ENCODE data around the gene KLHL29.

KLHL29 gene

DNA sequence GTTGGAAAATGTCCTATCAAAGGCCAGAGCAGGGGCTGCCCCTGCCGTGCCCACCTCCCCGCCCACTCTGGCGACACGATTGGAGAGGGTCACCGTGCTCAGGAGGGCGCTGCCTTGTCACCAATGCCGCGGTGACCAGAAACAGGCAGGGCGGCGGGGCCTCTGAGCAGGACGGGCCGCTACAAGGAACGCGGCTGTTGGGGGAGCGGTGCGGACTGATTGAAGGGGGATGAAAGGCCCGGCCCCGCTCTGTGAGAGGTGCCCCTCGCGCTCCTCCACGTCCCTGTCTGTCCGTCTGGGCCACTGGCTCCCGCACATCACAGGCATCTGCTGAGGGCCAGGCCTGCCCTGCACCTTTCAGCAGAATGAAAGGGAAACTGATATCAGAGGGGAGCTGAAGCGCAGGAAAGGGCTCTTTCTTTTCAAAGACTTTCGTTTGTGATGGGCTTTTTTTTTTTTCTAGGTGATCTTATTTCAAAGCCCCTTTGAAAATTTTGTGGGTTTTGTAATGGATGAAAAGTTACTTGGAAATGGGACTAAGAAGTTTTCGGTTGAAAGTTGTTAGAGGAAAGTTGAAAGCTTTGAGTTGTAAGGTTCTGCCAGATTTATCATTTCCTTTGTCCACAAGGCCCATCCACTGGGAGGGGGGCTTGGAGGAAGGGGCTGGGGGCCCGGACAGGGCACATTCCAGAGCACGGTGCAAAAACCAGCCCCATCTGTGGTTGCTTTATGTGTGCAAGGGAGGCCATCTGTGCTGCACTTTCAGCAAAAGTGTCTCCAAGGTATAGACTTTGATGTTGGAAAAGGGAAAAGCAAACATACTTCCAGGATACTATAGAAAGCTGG, 244.2 kb downstream of the KLHL29 start:
- H3K4me1 ChIP-seq, result no peaks in the 10 kb centered on the region
- H3K4me3 ChIP-seq, result no peak overlapping the region
- TF ChIP-seq Cebpa-rat (IDR thresholded peaks at IDR 0.05), result no peak
- H3K9ac ChIP-seq, result no peak overlapping the region
- peaks cover 0 to 5% (median 0%) of the 10 kb centered on the region in 11 experiments; a peak in 2 of 22 replicates for H3K27me3 ChIP-seq
- no peak overlapping the region for H3K4me2 ChIP-seq
- peaks cover 2 to 8% (median 5%) of the 10 kb centered on the region in 11 experiments; a peak in 20 of 22 replicates for H3K9me3 ChIP-seq (replicated peaks in 1 of 11)
- H3K27ac ChIP-seq, result no peak overlapping the region
- peaks cover 0 to 22% (median 0%) of the 10 kb centered on the region in 11 experiments; a peak in 3 of 22 replicates for H4K20me1 ChIP-seq
- no peaks in the 10 kb centered on the region for H3K36me3 ChIP-seq

DNA sequence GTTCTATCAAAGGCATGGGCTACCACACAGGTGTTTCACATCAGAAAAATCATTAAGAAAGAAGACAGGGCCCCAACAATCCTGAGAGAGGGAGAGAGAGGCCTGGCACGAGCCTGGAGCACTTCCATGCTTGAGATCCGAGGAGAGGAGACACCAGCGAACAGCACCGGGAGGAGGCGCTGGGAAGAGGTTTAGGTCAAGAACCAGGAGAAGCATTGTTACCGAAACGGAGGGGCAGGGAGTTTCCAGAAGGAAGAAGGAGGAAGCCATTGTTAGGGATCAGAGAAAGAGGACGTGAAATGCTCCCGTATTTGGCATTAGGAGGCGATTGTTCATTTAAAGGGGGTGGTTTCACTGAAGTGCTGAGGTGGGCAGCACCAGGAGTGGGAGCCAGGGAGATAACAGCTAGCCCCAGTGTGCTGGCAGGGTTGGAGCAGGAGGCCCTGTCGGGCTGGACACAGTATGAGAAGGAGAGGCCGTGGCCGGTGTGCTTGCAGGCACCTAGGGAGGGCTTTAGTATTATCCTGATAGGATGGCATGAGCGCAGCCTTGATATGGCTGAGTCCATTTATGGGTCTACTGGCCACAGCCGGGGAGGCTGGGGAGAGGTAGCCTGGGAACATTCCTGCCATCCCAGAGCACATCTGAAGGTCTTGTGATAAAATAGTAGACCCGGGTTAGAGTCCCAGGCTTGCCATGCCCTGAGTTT, 244.9 kb downstream of the KLHL29 start:
- Histone ChIP-seq H3K9ac (no peak overlapping the region), H3K27ac (no peak overlapping the region), H3K9me3 (replicated peaks in 1 of 11) (0 out of 22 replicates have a peak, but pooled peaks cover 0 to under 1% (median 0%) of the 10 kb centered on the region in 11 experiments), H3K4me1 (no peaks in the 10 kb centered on the region), H3K4me3 (no peak overlapping the region), H3K36me3 (no peaks in the 10 kb centered on the region), H3K27me3 (peaks cover 0 to 1% (median 0%) of the 10 kb centered on the region in 11 experiments; a peak in 2 of 22 replicates), H3K4me2 (no peak overlapping the region), H4K20me1 (peaks cover 0 to 22% (median 0%) of the 10 kb centered on the region in 11 experiments; a peak in 3 of 22 replicates)
- no peak for TF ChIP-seq Cebpa-rat (IDR thresholded peaks at IDR 0.05)

DNA sequence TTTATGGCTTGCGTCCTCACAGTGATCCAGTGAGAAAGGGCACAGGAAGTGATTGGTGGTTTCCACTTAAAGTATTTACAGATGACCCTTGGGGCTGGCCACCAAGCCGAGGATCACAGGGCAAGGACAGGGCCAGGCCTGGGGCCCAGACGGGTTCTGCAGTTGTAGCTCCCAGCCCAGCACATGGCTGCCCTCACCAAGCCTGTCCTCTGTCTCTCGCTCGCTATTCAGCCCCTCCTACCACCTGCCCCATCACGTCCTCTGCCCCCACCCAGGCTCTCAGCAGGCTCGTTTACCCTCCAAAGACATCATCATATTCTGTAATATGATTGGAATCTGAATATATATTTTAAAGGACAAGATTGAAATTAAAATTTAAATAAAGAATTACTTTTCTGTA, 246.0 kb downstream of the KLHL29 start:
- no peak for TF ChIP-seq Cebpa-rat (IDR thresholded peaks at IDR 0.05)
- H3K9ac ChIP-seq, result no peak overlapping the region
- no peaks in the 10 kb centered on the region for H3K4me1 ChIP-seq
- peaks cover 0 to 22% (median 0%) of the 10 kb centered on the region in 11 experiments; a peak in 4 of 22 replicates for H4K20me1 ChIP-seq
- no peak overlapping the region for H3K4me3 ChIP-seq
- no peaks in the 10 kb centered on the region; a peak in 1 of 22 replicates for H3K27me3 ChIP-seq
- no peak overlapping the region for H3K4me2 ChIP-seq
- H3K36me3 ChIP-seq, result no peaks in the 10 kb centered on the region
- H3K27ac ChIP-seq, result no peak overlapping the region
- no peaks in the 10 kb centered on the region for H3K9me3 ChIP-seq (replicated peaks in 1 of 11)

DNA sequence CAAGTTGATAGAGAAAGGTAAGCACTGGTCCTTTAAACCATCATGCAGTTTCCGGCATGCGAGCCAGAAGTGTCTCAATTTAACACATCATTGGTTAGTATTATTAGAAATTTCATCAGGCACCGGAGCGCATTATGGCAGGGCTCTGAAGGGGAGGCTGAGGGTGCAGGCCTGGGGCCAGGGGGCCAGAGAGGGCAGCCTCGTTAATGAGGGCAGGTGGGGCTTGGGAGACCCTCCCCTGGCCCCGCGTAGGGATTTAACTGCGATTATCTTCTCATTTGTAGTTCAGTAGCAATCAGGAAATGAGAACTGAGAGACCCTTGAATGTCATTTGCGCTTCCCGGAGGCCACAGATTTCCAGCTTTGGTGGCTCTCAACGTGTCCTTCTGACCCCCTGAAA, 246.4 kb downstream of the KLHL29 start:
- H3K27me3 ChIP-seq, result no peaks in the 10 kb centered on the region; a peak in 1 of 22 replicates
- H3K36me3 ChIP-seq, result no peaks in the 10 kb centered on the region
- H3K4me3 ChIP-seq, result no peak overlapping the region
- no peak overlapping the region for H3K27ac ChIP-seq
- TF ChIP-seq Cebpa-rat (IDR thresholded peaks at IDR 0.05), result no peak
- no peak overlapping the region for H3K4me2 ChIP-seq
- no peak overlapping the region for H3K9ac ChIP-seq
- H4K20me1 ChIP-seq, result peaks cover 0 to 18% (median 0%) of the 10 kb centered on the region in 11 experiments; a peak in 3 of 22 replicates
- H3K4me1 ChIP-seq, result no peaks in the 10 kb centered on the region
- no peaks in the 10 kb centered on the region for H3K9me3 ChIP-seq (replicated peaks in 1 of 11)

- Histone ChIP-seq H3K4me1 (no peaks in the 10 kb centered on the region), H3K4me2 (no peak overlapping the region), H3K27ac (no peak overlapping the region), H3K9ac (no peak overlapping the region), H3K27me3 (no peaks in the 10 kb centered on the region; a peak in 1 of 22 replicates), H3K4me3 (no peak overlapping the region), H3K9me3 (replicated peaks in 1 of 11) (no peaks in the 10 kb centered on the region), H4K20me1 (peaks cover 0 to 8% (median 0%) of the 10 kb centered on the region in 11 experiments; a peak in 2 of 22 replicates), H3K36me3 (no peaks in the 10 kb centered on the region)
- no peak for TF ChIP-seq Cebpa-rat (IDR thresholded peaks at IDR 0.05)
Observed at GRCh38 chr2:23632386-23632785, 247.4 kb downstream of the KLHL29 start.

- no peaks in the 10 kb centered on the region for H3K36me3 ChIP-seq
- peaks cover 0 to 6% (median 0%) of the 10 kb centered on the region in 11 experiments; a peak in 2 of 22 replicates for H4K20me1 ChIP-seq
- H3K27ac ChIP-seq, result no peak overlapping the region
- no peak overlapping the region for H3K9ac ChIP-seq
- TF ChIP-seq Cebpa-rat (IDR thresholded peaks at IDR 0.05), result no peak
- H3K9me3 ChIP-seq (replicated peaks in 1 of 11), result no peaks in the 10 kb centered on the region
- no peak overlapping the region for H3K4me2 ChIP-seq
- no peaks in the 10 kb centered on the region for H3K4me1 ChIP-seq
- H3K4me3 ChIP-seq, result no peak overlapping the region
- no peaks in the 10 kb centered on the region; a peak in 1 of 22 replicates for H3K27me3 ChIP-seq
Observed at GRCh38 chr2:23632831-23633395, 247.9 kb downstream of the KLHL29 start.

DNA sequence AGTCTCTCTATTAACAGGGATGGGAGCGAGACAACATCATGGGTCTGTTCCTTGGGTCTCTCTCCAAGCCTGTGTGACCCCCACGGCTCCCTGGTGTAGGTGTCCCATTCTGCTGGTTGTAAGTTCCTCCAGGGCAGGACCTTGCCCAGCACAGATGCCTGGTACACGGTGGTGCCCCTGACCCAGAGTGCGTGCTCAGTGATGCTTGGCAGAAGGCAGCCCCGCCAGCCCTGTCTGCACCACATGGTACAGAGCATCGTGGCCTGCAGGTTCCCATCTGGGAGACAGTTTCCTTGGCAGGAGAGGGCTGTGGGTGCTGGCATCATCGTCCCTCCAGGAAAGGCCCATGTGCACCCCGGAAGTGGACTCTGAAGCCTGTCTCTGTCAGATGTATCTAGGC, 249.0 kb downstream of the KLHL29 start:
- no peak for TF ChIP-seq Cebpa-rat (IDR thresholded peaks at IDR 0.05)
- H3K36me3 ChIP-seq, result no peaks in the 10 kb centered on the region
- H3K9ac ChIP-seq, result no peak overlapping the region
- no peaks in the 10 kb centered on the region for H3K4me1 ChIP-seq
- no peak overlapping the region for H3K4me3 ChIP-seq
- H3K27ac ChIP-seq, result no peak overlapping the region
- no peaks in the 10 kb centered on the region for H3K9me3 ChIP-seq (replicated peaks in 1 of 11)
- H3K27me3 ChIP-seq, result no peaks in the 10 kb centered on the region
- H3K4me2 ChIP-seq, result no peak overlapping the region
- peaks cover 0 to 6% (median 0%) of the 10 kb centered on the region in 11 experiments; a peak in 2 of 22 replicates for H4K20me1 ChIP-seq

DNA sequence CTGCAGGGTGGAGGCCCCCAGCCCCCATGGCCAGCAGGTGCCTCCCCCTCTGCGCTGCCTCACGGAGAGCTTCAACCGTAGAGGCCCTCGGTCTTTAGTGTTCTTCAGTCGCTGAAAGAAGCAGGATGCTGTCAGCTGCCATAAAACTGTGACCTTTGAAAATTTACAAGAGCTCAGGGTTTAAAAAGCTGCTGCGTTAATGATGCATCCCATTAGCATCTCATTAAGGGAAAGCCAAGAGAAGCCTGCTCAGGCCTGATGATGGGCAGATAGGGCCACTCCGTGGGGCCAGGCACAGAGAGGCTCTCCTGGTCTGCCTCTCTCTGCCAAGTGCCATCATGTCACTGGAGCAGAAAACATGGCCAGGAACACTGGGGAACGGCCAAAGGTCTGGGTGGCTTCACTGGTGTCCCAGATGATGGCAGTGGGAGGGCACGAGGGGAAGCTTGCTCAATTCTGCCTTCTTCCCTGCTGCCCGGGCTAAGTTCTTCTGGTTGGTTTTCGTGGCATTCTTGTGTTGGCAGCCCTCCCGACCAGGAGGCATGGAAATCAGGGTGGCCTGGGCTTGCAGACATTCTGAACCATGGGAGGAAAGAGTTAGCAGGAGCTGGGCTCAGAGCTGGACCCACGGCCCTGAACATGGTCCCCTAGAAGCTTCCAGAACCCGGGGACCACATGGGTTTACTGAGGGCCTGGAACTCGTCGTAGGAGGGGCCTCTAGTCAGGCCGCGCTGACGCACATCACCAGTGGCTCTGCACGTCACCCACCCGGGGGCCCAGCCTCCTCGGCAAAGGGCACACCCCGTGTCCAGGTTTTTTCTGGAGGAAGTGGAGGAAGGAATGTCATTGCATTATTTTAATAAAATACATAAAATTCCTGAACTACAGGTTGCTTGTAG, 250.7 kb downstream of the KLHL29 start:
- Histone ChIP-seq H3K9ac (no peak overlapping the region), H3K4me3 (no peak overlapping the region), H3K9me3 (replicated peaks in 1 of 11) (no peaks in the 10 kb centered on the region), H3K27ac (no peak overlapping the region), H3K4me1 (no peaks in the 10 kb centered on the region), H3K36me3 (no peaks in the 10 kb centered on the region), H3K4me2 (no peak overlapping the region), H4K20me1 (peaks cover 0 to 6% (median 0%) of the 10 kb centered on the region in 11 experiments; a peak in 2 of 22 replicates), H3K27me3 (no peaks in the 10 kb centered on the region)
- TF ChIP-seq Cebpa-rat (IDR thresholded peaks at IDR 0.05), result no peak

All from BLaER1 treated with 17β-estradiol and CSF1 and Interleukin-3, amounts not matched to agents 10 nM and 100 nM (cell line).